SW 1271 (cell line): ENCODE results near the gene PDE5A.

Source experiments
- DNase-seq, 2 experiments: peaks; one replicate each; lab custom pipeline; 2025; lab: John Stamatoyannopoulos, UW

PDE5A gene

GRCh38 chr4:119585771-119586170, 42.8 kb downstream of the PDE5A start:
- no peak for DNase-seq

GRCh38 chr4:119581190-119581873, 47.3 kb downstream of the PDE5A start:
- no peak for DNase-seq

GRCh38 chr4:119580293-119580692, 48.3 kb downstream of the PDE5A start:
- no peak for DNase-seq

GRCh38 chr4:119579823-119580222, 48.8 kb downstream of the PDE5A start:
- DNase-seq: no peak

GRCh38 chr4:119570401-119570800, 58.2 kb downstream of the PDE5A start:
- DNase-seq: no peak

- DNase-seq: no peak
These were observed 64.5 kb downstream of the PDE5A start for GRCh38 chr4:119564106-119564505.

- peak in 1 of 2 experiments; percentile 36 for DNase-seq
These were observed 69.5 kb downstream of the PDE5A start for GRCh38 chr4:119559044-119559647.

GRCh38 chr4:119550857-119551532, 77.6 kb downstream of the PDE5A start:
- DNase-seq: no peak

- no peak for DNase-seq
These were observed 79.0 kb downstream of the PDE5A start for GRCh38 chr4:119549639-119550038.

- no peak for DNase-seq
These were observed 84.8 kb downstream of the PDE5A start for GRCh38 chr4:119543779-119544178.

- DNase-seq: no peak
These were observed 85.4 kb downstream of the PDE5A start for GRCh38 chr4:119543187-119543586.

- DNase-seq: no peak
These were observed 88.4 kb downstream of the PDE5A start for GRCh38 chr4:119540249-119540648.

- no peak for DNase-seq
These were observed 91.0 kb downstream of the PDE5A start for GRCh38 chr4:119537586-119537985.

GRCh38 chr4:119536572-119537528, 91.8 kb downstream of the PDE5A start:
- DNase-seq: no peak

GRCh38 chr4:119532319-119532718, 96.3 kb downstream of the PDE5A start:
- no peak for DNase-seq

GRCh38 chr4:119529788-119530187, 98.8 kb downstream of the PDE5A start:
- no peak for DNase-seq

GRCh38 chr4:119526786-119527550, 101.6 kb downstream of the PDE5A start:
- no peak for DNase-seq

GRCh38 chr4:119525771-119526712, 102.6 kb downstream of the PDE5A start:
- no peak for DNase-seq

- DNase-seq: peak; percentile 33 to 70
These were observed 103.4 kb downstream of the PDE5A start for GRCh38 chr4:119525005-119525749.
